Stimulated activated CD4-positive, alpha-beta T cell treated with anti-CD3 and anti-CD28 coated beads, Interleukin-2, amount 100 ng/mL, for 4 hours (primary cell): ENCODE results near the gene ZNF169.
"Not testable (repeated sequence)": the region's sequence is repeated elsewhere in the genome, so short reads cannot be mapped to it uniquely, and the experiment has no call there.

Experiments
- DNase-seq: peaks from one replicate; pipeline ENCODE4 v3.0.0-alpha.2; 2020; ENCODE audit warnings: low read depth

The ZNF169 gene

GRCh38 chr9:94348754-94349153 is 89.7 kb downstream of the ZNF169 start:
- not testable (repeated sequence) for DNase-seq
